GM21717 (cell line): ENCODE results near the gene DOCK8.
"Not testable (repeated sequence)": the region's sequence is repeated elsewhere in the genome, so short reads cannot be mapped to it uniquely, and the experiment has no call there.

Experiments
- ATAC-seq: cut with Tn5 transposase; IDR thresholded peaks from one replicate; pipeline ENCODE4 v1.9.1; 2021; ENCODE audit warnings: mild to moderate bottlenecking, moderate library complexity; ENCODE audit not compliant: unreplicated experiment

DOCK8 gene

DNA sequence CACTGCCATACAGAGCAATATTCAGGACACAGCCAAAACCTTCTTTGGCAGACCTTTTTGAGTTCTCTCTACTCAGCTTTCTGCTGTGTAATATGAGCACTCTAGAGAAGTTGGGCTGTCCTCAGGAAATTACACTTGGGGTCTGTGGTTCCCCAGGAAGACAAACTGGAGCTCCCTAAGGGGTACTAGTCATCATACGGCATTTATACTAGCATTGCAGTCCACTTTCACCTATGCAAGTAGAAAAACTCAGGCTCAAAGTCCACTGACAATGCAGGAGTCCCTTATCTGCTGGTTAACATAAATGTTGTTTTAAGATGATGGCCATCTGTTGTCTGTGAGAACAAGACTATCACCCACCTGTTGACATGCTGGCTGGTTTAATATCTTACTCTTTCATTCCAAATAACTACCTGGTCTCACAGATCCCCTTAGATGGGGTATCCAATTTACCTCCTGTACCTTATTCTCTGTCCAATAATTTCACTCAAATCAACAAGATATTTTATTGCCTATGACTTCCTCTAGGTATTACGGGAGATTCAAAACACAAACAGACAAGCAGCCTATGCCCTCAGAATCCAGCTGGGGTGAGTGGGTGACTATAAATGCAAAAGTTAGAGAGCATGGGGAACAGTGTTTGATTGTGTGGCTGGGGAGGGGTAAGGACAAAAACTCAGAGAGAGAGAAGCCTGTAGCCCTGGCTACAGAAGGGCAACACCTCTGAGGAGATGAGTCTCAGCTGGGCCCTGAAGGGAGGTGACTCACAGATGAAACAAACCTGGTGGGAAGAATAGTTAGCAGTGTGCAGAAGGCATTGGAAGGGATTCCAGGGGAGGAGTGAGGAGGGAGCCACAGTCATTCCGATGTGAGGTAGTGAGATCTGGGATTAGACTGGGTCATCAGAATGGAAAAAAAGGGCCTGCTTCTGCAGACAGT, 10.2 kb downstream of the DOCK8 start:
- no peak for ATAC-seq

DNA sequence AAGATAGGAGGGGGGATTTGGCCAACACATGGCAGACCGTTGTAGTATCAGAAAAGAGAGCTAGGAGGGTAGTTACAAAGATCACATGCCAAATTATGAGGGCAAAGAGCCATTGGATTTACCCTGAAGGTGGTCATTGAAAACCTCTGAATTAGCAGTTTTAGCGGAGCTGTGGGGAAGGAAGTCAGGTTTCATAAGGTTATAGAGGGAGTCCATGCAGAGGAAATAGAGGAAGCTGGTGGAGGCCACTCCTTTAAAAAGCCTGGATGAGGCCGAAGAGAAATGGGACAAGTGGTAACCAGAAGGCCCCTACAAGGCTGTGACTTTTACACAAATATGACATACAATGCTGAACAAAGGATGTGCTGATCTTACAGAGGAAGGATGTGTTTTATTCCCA, 13.2 kb downstream of the DOCK8 start:
- ATAC-seq: no peak

DNA sequence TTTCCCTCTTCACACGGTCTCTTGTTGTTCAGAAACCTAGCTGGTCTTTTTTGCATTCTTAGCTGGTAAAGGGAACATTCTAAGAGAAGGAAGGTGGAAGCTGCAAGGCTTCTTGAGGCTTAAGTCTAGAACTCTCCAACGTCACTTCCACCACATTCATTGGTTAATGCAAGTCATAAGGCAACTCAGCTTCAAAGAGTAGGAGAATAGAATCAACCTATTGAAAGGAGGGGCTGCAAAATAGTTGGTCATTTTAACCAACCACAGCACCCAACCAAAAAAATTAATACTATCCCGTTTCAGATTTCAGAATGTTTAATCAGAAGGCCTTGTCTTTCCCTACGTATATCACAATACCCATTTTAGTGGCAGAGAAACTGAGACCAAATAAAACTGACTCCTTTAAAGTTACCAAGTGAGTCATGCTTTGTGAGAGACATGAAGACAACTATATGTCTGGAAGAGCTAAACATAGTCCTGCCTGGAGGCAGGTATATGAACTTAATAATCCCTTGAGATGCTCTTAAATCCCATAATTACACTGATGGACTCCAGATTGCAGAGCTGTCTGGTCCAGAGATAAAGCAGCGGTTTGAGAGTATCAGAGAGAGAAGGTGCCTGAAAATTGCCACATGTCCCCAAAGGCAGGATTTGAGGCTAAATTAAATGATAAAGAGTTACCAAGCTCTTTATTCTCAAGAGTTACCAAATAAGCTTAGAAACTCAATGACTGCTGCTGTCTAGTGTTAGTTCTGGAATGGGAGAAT, 14.4 kb downstream of the DOCK8 start:
- ATAC-seq: no peak

DNA sequence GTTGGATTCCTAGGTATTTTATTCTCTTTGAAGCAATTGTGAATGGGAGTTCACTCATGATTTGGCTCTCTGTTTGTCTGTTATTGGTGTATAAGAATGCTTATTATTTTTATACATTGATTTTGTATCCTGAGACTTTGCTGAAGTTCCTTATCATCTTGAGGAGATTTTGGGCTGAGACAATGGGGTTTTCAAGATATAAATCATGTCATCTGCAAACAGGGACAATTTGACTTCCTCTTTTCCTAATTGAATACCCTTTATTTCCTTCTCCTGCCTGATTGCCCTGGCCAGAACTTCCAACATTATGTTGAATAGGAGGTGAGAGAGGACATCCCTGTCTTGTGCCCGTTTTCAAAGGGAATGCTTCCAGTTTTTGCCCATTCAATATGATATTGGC, 17.0 kb downstream of the DOCK8 start:
- ATAC-seq: not testable (repeated sequence)

DNA sequence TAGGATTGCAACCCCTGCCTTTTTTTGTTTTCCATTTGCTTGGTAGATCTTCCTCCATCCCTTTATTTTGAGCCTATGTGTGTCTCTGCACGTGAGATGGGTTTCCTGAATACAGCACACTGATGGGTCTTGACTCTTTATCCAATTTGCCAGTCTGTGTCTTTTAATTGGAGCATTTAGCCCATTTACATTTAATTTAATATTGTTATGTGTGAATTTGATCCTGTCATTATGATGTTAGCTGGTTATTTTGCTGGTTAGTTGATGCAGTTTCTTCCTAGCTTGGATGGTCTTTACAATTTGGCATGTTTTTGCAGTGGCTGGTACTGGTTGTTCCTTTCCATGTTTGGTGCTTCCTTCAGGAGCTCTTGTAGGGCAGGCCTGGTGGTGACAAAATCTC, 19.0 kb downstream of the DOCK8 start:
- ATAC-seq: not testable (repeated sequence)

GRCh38 chr9:237141-237857, 22.6 kb downstream of the DOCK8 start:
- ATAC-seq: no peak

DNA sequence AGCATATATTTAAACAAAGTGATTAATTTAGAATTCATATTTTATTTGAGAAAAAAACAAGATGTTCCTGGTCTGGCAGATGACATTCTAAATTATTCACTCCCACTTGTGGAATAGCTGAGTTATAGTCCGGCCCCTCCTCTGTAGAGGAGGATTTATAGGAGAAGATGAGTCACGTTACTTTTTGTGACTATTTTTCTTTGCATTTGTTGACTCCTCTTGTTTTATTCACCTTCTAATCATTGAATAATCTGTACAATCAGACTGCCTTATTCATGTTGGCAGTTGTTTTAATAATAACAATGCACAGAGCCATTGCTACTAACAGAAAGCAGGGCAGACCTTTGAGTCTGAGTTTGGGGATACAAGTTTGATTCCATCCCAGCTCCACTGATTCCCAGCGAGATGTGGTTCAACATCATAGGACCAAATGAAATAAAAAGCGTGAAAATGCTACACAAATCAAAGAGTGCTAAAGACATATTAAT, 23.2 kb downstream of the DOCK8 start:
- no peak for ATAC-seq

DNA sequence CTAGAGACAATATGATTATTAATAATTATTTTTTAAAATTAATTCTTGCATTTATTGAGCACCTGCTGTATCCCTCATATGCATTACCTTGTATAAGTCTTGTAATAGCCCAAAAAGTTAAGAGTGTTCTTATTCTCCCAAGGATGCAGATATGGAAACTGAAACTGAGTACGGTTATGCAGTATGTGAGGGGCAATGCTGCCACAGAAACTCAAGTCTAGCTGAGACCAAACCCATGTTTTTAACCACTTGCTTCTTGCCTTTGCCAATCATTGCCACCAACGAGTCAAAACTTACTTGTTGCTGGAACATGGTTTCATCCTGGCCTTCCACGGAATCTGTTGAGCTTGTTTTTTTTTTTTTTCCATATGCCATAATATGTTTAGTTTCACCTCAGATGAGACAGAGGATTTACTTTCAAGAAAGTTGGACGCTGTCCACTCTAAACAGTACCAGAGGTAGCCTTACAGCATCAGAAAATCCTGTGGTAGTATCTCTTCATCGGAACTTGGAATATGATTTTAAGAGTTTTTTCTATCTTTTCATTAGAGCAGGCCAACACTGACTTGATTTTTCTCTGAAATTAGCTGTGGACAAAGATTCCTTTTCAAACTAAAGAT, 27.9 kb downstream of the DOCK8 start:
- ATAC-seq: no peak

GRCh38 chr9:248278-248961, 33.8 kb downstream of the DOCK8 start:
- ATAC-seq: no peak

- no peak for ATAC-seq
Observed at GRCh38 chr9:249025-249424, 34.4 kb downstream of the DOCK8 start.

DNA sequence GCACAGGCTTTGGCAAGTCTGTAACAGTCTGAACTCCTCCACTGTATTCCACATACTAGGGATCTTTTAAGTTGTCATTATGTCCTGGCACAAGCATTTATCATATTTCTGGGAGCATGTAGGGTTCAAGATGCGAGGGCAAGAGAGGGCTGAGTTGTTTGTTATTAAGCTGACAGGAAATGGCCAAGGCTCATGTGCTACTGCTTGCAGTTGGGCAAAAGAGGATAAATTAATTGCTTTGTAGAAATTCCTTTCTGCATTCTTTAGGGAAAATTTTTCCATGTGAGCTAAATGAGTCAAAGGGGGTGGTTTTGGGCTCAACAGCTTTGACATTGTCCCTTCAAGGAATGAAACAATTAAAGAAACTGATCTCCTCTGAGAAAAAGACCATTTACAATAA, 35.4 kb downstream of the DOCK8 start:
- ATAC-seq: no peak

DNA sequence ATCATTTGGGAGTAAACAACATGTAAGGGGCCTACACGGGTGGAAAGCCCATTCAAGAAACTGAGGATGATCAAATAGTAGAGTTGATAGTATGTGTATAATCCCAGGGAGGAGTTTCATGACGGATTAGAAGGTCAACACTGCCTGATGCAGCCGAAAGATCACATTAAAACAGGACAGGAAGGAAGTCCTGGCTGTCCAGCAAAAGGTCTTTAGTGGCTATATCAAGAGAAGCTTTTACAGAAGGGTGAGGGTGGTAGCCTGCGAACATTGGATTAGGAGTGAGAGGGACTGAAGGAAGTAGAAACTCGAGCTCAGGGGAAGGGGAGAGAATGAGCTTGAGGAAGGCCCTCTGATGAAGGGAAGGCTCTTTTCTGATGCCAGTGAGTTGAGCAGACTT, 36.0 kb downstream of the DOCK8 start:
- no peak for ATAC-seq

- ATAC-seq: no peak
Observed at GRCh38 chr9:251398-251797, 36.7 kb downstream of the DOCK8 start.

GRCh38 chr9:253539-253938, 38.9 kb downstream of the DOCK8 start:
- no peak for ATAC-seq

GRCh38 chr9:254516-254915, 39.9 kb downstream of the DOCK8 start:
- no peak for ATAC-seq

GRCh38 chr9:257957-258356, 43.3 kb downstream of the DOCK8 start:
- no peak for ATAC-seq

GRCh38 chr9:259405-260404, 45.0 kb downstream of the DOCK8 start:
- no peak for ATAC-seq

DNA sequence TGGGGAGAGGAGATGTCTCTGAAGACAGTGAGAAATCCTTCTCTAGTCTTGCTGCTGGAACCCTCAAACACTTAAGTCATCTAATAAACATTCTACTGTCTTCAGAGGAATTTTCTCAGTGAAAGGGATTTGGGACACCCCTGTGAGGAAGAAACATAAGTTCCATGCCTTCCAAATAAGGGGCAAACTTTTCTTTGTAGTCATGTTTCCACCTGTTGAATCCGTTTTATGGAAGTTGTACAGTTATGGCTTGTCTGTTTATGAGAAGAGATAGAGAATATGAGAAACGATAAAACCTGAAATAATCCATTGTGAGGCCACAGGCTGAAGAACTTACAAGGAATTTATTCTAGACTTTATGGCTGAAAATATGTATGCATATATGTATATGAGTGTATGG, 49.6 kb downstream of the DOCK8 start:
- ATAC-seq: no peak
